NB4 (cell line): ENCODE data around the gene CD276.

ENCODE experiments used
- MYC ChIP-seq: IDR thresholded peaks from 2 replicates; pipeline ENCODE4 v1.6.1; 2011; ENCODE audit warnings: low read depth, low read length
- POLR2A ChIP-seq: IDR thresholded peaks from 2 replicates; pipeline ENCODE4 v1.6.1; 2011; ENCODE audit warnings: mild to moderate bottlenecking; ENCODE audit not compliant: insufficient read length; ENCODE audit errors: extremely low read depth
- TF ChIP-seq, protein P1 (sequence below): IDR thresholded peaks from one replicate; pipeline ENCODE4 v1.5.1; 2012; ENCODE audit warnings: low read depth, low read length
- TF ChIP-seq, protein P2 (sequence below): IDR thresholded peaks from 2 replicates; pipeline ENCODE4 v1.6.1; 2011; ENCODE audit warnings: low read depth, low read length

GRCh38 chr15:73679964-73680363, 4.2 kb upstream of the CD276 start:
- TF ChIP-seq, protein P1, sequence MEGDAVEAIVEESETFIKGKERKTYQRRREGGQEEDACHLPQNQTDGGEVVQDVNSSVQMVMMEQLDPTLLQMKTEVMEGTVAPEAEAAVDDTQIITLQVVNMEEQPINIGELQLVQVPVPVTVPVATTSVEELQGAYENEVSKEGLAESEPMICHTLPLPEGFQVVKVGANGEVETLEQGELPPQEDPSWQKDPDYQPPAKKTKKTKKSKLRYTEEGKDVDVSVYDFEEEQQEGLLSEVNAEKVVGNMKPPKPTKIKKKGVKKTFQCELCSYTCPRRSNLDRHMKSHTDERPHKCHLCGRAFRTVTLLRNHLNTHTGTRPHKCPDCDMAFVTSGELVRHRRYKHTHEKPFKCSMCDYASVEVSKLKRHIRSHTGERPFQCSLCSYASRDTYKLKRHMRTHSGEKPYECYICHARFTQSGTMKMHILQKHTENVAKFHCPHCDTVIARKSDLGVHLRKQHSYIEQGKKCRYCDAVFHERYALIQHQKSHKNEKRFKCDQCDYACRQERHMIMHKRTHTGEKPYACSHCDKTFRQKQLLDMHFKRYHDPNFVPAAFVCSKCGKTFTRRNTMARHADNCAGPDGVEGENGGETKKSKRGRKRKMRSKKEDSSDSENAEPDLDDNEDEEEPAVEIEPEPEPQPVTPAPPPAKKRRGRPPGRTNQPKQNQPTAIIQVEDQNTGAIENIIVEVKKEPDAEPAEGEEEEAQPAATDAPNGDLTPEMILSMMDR: no peak
- TF ChIP-seq MYC: no peak
- TF ChIP-seq POLR2A: no peak
- TF ChIP-seq, protein P2, sequence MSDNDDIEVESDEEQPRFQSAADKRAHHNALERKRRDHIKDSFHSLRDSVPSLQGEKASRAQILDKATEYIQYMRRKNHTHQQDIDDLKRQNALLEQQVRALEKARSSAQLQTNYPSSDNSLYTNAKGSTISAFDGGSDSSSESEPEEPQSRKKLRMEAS: no peak
